OCI-LY1 (cell line): Measurements from ENCODE around the gene ZNF521.
A peak's percentile ranks its signal among the peaks of the same experiment; 100 is the strongest.

ENCODE experiments used
- H2AFZ ChIP-seq: fragments of 200-600 bp; sonication (generic), shearing (Covaris generic); 2 replicates; pipeline ENCODE4 v1.6.0; 2014; ENCODE audit warnings: antibody characterized with exemption, mild to moderate bottlenecking, low read length
- H3F3A ChIP-seq: fragments of 200-600 bp; sonication (generic), shearing (Covaris generic); 2 replicates; pipeline ENCODE4 v1.6.0; 2014; ENCODE audit warnings: mild to moderate bottlenecking, antibody characterized with exemption, low read length, moderate library complexity; ENCODE audit not compliant: insufficient read depth
- H3K27ac ChIP-seq: fragments of 200-600 bp; sonication (generic); 2 replicates; pipeline ENCODE4 v1.5.1; 2014; ENCODE audit warnings: low read length, mixed run types, mild to moderate bottlenecking, low read depth; ENCODE audit not compliant: poor library complexity, severe bottlenecking
- H3K27me3 ChIP-seq: fragments of 200-600 bp; sonication (generic); 2 replicates; pipeline ENCODE4 v1.6.0; 2014; ENCODE audit warnings: antibody characterized with exemption, mild to moderate bottlenecking, low read length, moderate library complexity; ENCODE audit not compliant: insufficient read depth
- H3K36me3 ChIP-seq: fragments of 200-600 bp; sonication (generic); 2 replicates; pipeline ENCODE4 v1.6.1; 2014; ENCODE audit warnings: mild to moderate bottlenecking, antibody characterized with exemption, low read length, moderate library complexity, mixed read lengths; ENCODE audit not compliant: insufficient read depth
- H3K4me1 ChIP-seq: fragments of 200-600 bp; sonication (generic); 2 replicates; pipeline ENCODE4 v1.5.1; 2014; ENCODE audit warnings: mild to moderate bottlenecking, low read length, moderate library complexity; ENCODE audit not compliant: insufficient read depth, severe bottlenecking
- H3K4me2 ChIP-seq: fragments of 200-600 bp; sonication (generic), shearing (Covaris generic); 2 replicates; pipeline ENCODE4 v1.6.1; 2014; ENCODE audit warnings: low read length
- H3K4me3 ChIP-seq: fragments of 200-600 bp; sonication (generic); 2 replicates; pipeline ENCODE4 v1.5.1; 2014; ENCODE audit warnings: low read length, low read depth, mild to moderate bottlenecking, mixed read lengths; ENCODE audit not compliant: poor library complexity, severe bottlenecking
- H3K79me2 ChIP-seq: fragments of 200-600 bp; shearing (Covaris generic); 2 replicates; pipeline ENCODE4 v1.6.1; 2016; ENCODE audit warnings: mixed run types, low read length, mixed read lengths; ENCODE audit not compliant: insufficient read depth
- H3K9ac ChIP-seq: fragments of 200-600 bp; sonication (generic), shearing (Covaris generic); 2 replicates; pipeline ENCODE4 v1.6.1; 2014; ENCODE audit warnings: mild to moderate bottlenecking, low read length, mixed read lengths
- H3K9me2 ChIP-seq: fragments of 200-600 bp; sonication (generic), shearing (Covaris generic); 2 replicates; pipeline ENCODE4 v1.6.1; 2014; ENCODE audit warnings: low read depth, mild to moderate bottlenecking, low read length, mixed read lengths
- H3K9me3 ChIP-seq: fragments of 200-600 bp; shearing (Covaris generic); 2 replicates; pipeline ENCODE4 v1.6.1; 2014; ENCODE audit warnings: low read length, mixed read lengths
- H4K20me1 ChIP-seq: fragments of 200-600 bp; sonication (generic), shearing (Covaris generic); 2 replicates; pipeline ENCODE4 v1.6.0; 2016; ENCODE audit warnings: mild to moderate bottlenecking, low read length; ENCODE audit not compliant: insufficient read depth
- CTCF ChIP-seq: fragments of 200-600 bp; sonication (generic), shearing (Covaris generic); IDR thresholded peaks from 2 replicates; pipeline ENCODE4 v1.5.1; 2017; ENCODE audit warnings: mild to moderate bottlenecking, antibody characterized with exemption, low read length, moderate library complexity, mixed read lengths
- EZH2 ChIP-seq: fragments of 200-600 bp; sonication (generic), shearing (Covaris generic); IDR thresholded peaks from 2 replicates; pipeline ENCODE4 v1.8.0; 2017; ENCODE audit warnings: borderline replicate concordance, mixed run types, mild to moderate bottlenecking, antibody characterized with exemption, low read length, moderate library complexity, mixed read lengths

Gene ZNF521

GRCh38 chr18:25351777-25352628 lies at the start of gene ZNF521:
TSS of gene ZNF521 (minus strand) at chr18:25352166. CDS start at chr18:25350946, 1,220 bp downstream.
- peak within 1 kb of the TSS; percentile 80 for H3K4me3 ChIP-seq
- H3F3A ChIP-seq = no peaks in the 10 kb centered on the region
- H3K4me2 ChIP-seq = peak within 1 kb of the TSS; percentile 77
- 0 out of 2 replicates have a peak, but pooled peaks cover 4% of the 10 kb centered on the region for H3K79me2 ChIP-seq
- no peaks in the 10 kb centered on the region for H4K20me1 ChIP-seq
- peaks cover 24% of the 10 kb centered on the region for H3K4me1 ChIP-seq
- peak within 1 kb of the TSS; percentile 68 for H3K27ac ChIP-seq
- no peaks in the 10 kb centered on the region for H3K27me3 ChIP-seq
- H2AFZ ChIP-seq = peak within 1 kb of the TSS; percentile 78
- H3K9ac ChIP-seq = peak within 1 kb of the TSS; percentile 82
- no peaks in the 10 kb centered on the region for H3K9me3 ChIP-seq
- TF ChIP-seq EZH2 = no peak
- TF ChIP-seq CTCF = peak; percentile 19; the same call in 1 of the 2 replicates
- peaks cover 5% of the 10 kb centered on the region; the same call in 1 of the 2 replicates for H3K36me3 ChIP-seq
- no peaks in the 10 kb centered on the region for H3K9me2 ChIP-seq

GRCh38 chr18:25399554-25399953 lies 47.6 kb upstream of the ZNF521 start:
- Histone ChIP-seq H3K9ac (no peak overlapping the region), H3K27ac (no peak overlapping the region), H3K4me2 (no peak overlapping the region), H3K4me3 (no peak overlapping the region), H3K4me1 (no peaks in the 10 kb centered on the region), H3F3A (no peaks in the 10 kb centered on the region), H3K9me3 (peaks cover 6% of the 10 kb centered on the region; the same call in 1 of the 2 replicates), H2AFZ (no peak overlapping the region), H3K79me2 (no peaks in the 10 kb centered on the region), H4K20me1 (no peaks in the 10 kb centered on the region), H3K36me3 (no peaks in the 10 kb centered on the region), H3K9me2 (no peaks in the 10 kb centered on the region), H3K27me3 (no peaks in the 10 kb centered on the region; the same call in 1 of the 2 replicates)
- no peak for TF ChIP-seq EZH2
- no peak for TF ChIP-seq CTCF

- H2AFZ ChIP-seq = no peak overlapping the region
- H3K79me2 ChIP-seq = no peaks in the 10 kb centered on the region
- H3F3A ChIP-seq = no peaks in the 10 kb centered on the region
- no peak overlapping the region for H3K4me2 ChIP-seq
- H4K20me1 ChIP-seq = no peaks in the 10 kb centered on the region
- H3K9me3 ChIP-seq = peaks cover 17% of the 10 kb centered on the region
- TF ChIP-seq CTCF = no peak
- no peak for TF ChIP-seq EZH2
- H3K27me3 ChIP-seq = no peaks in the 10 kb centered on the region; the same call in 1 of the 2 replicates
- H3K9me2 ChIP-seq = no peaks in the 10 kb centered on the region
- H3K4me3 ChIP-seq = no peak overlapping the region
- no peaks in the 10 kb centered on the region for H3K4me1 ChIP-seq
- no peak overlapping the region for H3K27ac ChIP-seq
- H3K9ac ChIP-seq = no peak overlapping the region
- H3K36me3 ChIP-seq = no peaks in the 10 kb centered on the region; the same call in 1 of the 2 replicates
Observed at GRCh38 chr18:25392192-25392591, 40.2 kb upstream of the ZNF521 start.
